ENCODE measurements around the gene ARL2BP. TPM values are rescaled to one million over a fixed set of nuclear protein-coding genes. Genes with fewer than 3 reads are reported as not detected.
"Not testable (repeated sequence)": the region's sequence is repeated elsewhere in the genome, so short reads cannot be mapped to it uniquely, and the experiment has no call there.

Gene ARL2BP
- polyA plus RNA-seq, 3 donors: 35.4 to 84.6 (median 84.0) TPM

DNA sequence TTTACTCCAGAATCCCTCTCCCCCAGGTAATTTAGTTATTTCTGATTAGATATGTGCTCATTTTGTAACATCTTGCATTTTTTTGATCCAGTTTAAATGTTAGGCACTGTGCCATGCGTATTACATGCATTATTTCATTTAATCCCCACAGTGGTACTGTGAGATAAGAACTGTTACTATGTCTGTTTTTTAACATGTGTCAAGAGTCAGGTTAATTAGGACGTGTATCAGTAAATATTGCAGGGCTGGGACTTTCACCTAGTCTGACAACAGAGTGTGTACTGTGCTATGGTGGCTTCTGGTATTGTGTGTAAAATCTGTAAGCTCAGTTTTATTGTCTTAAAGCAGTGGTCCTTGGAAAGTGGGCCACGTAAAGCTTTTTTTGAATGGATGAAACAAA lies 48.3 kb upstream of the ARL2BP start:
- Histone ChIP-seq H4K20me1 (ENCODE audit: insufficient read depth, low read length) (peaks cover 65% of the 10 kb centered on the region), H3K36me3 (replicated peaks in 1 of 2; ENCODE audit: control insufficient read depth in 1 of 2, insufficient read depth in 2 of 2, low read length in 2 of 2) (peaks cover 2 to 8% of the 10 kb centered on the region in 2 donors), H3K9ac (ENCODE audit: insufficient read depth, low read length, poor library complexity, severe bottlenecking) (no peak overlapping the region), H2AFZ (ENCODE audit: insufficient read depth, low read depth, low read length, poor library complexity, severe bottlenecking) (no peak overlapping the region), H3K27ac (ENCODE audit: low read depth in 1 of 2, low read length in 2 of 2) (no peak overlapping the region), H3K4me1 (ENCODE audit: control insufficient read depth in 1 of 2, insufficient read depth in 2 of 2, low read length in 2 of 2) (no peaks in the 10 kb centered on the region), H3K79me2 (ENCODE audit: insufficient read depth, low read length) (peaks cover 76% of the 10 kb centered on the region), H3K4me3 (replicated peaks in 1 of 3; ENCODE audit: low read depth in 2 of 3, low read length in 3 of 3) (no peak overlapping the region), H3K9me3 (replicated peaks in 1 of 2; ENCODE audit: control insufficient read depth in 1 of 2, insufficient read depth in 1 of 2, low read length in 2 of 2) (no peaks in the 10 kb centered on the region), H3K4me2 (replicated peaks; ENCODE audit: extremely low read depth, low read length, poor library complexity, severe bottlenecking) (no peak overlapping the region), H3K27me3 (ENCODE audit: control insufficient read depth in 2 of 2, insufficient read depth in 2 of 2, low read length in 2 of 2) (no peaks in the 10 kb centered on the region)
- peaks cover 0 to 2% (median 1%) of the 10 kb centered on the region in 3 donors for H3K27me3 Mint-ChIP-seq (ENCODE audit: low read depth in 3 of 3)
- 83% methylated on average over 1 of the region's 3 CpGs for WGBS (ENCODE audit: insufficient coverage)
- peaks cover 10 to 22% of the 10 kb centered on the region in 2 donors for H3K36me3 Mint-ChIP-seq
- H3K4me3 Mint-ChIP-seq: no peak overlapping the region
- no peak for DNase-seq
- no peak overlapping the region for H3K27ac Mint-ChIP-seq
- intact Hi-C loops (cut with micrococcal nuclease): no loop called here
- H3K4me1 Mint-ChIP-seq: peaks cover 3% of the 10 kb centered on the region
- peaks cover 0 to 2% (median 0%) of the 10 kb centered on the region in 7 donors for H3K9me3 Mint-ChIP-seq
- TF ChIP-seq, protein P1, sequence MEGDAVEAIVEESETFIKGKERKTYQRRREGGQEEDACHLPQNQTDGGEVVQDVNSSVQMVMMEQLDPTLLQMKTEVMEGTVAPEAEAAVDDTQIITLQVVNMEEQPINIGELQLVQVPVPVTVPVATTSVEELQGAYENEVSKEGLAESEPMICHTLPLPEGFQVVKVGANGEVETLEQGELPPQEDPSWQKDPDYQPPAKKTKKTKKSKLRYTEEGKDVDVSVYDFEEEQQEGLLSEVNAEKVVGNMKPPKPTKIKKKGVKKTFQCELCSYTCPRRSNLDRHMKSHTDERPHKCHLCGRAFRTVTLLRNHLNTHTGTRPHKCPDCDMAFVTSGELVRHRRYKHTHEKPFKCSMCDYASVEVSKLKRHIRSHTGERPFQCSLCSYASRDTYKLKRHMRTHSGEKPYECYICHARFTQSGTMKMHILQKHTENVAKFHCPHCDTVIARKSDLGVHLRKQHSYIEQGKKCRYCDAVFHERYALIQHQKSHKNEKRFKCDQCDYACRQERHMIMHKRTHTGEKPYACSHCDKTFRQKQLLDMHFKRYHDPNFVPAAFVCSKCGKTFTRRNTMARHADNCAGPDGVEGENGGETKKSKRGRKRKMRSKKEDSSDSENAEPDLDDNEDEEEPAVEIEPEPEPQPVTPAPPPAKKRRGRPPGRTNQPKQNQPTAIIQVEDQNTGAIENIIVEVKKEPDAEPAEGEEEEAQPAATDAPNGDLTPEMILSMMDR (IDR thresholded peaks at IDR 0.05): no peak

DNA sequence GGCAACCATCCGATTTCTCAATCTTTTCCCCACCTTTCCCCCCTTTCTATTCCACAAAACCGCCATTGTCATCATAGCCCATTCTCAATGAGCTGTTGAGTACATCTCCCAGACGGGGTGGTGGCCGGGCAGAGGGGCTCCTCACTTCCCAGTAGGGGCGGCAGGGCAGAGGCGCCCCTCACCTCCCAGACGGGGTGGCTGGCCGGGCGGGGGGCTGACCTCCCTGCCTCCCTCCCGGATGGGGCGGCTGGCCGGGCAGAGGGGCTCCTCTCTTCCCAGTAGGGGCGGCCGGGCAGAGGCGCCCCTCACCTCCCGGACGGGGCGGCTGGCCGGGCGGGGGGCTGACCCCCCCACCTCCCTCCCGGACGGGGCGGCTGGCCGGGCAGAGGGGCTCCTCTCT lies 44.7 kb upstream of the ARL2BP start:
- H3K9me3 ChIP-seq (replicated peaks in 1 of 2; ENCODE audit: control insufficient read depth in 1 of 2, insufficient read depth in 1 of 2, low read length in 2 of 2); H3K9me3 Mint-ChIP-seq; H3K4me1 ChIP-seq (ENCODE audit: control insufficient read depth in 1 of 2, insufficient read depth in 2 of 2, low read length in 2 of 2); H3K27ac Mint-ChIP-seq; H3K4me3 Mint-ChIP-seq; H3K27ac ChIP-seq (ENCODE audit: low read depth in 1 of 2, low read length in 2 of 2); H3K27me3 Mint-ChIP-seq (ENCODE audit: low read depth in 3 of 3); H3K4me3 ChIP-seq (replicated peaks in 1 of 3; ENCODE audit: low read depth in 2 of 3, low read length in 3 of 3); H3K4me1 Mint-ChIP-seq; DNase-seq; H3K27me3 ChIP-seq (ENCODE audit: control insufficient read depth in 2 of 2, insufficient read depth in 2 of 2, low read length in 2 of 2); H3K4me2 ChIP-seq (replicated peaks; ENCODE audit: extremely low read depth, low read length, poor library complexity, severe bottlenecking); intact Hi-C loops (cut with micrococcal nuclease); H3K9ac ChIP-seq (ENCODE audit: insufficient read depth, low read length, poor library complexity, severe bottlenecking); H2AFZ ChIP-seq (ENCODE audit: insufficient read depth, low read depth, low read length, poor library complexity, severe bottlenecking): not testable (repeated sequence)
- peaks cover 15 to 29% of the 10 kb centered on the region in 2 donors for H3K36me3 Mint-ChIP-seq
- WGBS (ENCODE audit: insufficient coverage): 98% methylated on average over 6 of the region's 24 CpGs
- Histone ChIP-seq H3K36me3 (replicated peaks in 1 of 2; ENCODE audit: control insufficient read depth in 1 of 2, insufficient read depth in 2 of 2, low read length in 2 of 2) (peaks cover 12 to 26% of the 10 kb centered on the region in 2 donors), H3K79me2 (ENCODE audit: insufficient read depth, low read length) (peaks cover 40% of the 10 kb centered on the region), H4K20me1 (ENCODE audit: insufficient read depth, low read length) (peaks cover 55% of the 10 kb centered on the region)

DNA sequence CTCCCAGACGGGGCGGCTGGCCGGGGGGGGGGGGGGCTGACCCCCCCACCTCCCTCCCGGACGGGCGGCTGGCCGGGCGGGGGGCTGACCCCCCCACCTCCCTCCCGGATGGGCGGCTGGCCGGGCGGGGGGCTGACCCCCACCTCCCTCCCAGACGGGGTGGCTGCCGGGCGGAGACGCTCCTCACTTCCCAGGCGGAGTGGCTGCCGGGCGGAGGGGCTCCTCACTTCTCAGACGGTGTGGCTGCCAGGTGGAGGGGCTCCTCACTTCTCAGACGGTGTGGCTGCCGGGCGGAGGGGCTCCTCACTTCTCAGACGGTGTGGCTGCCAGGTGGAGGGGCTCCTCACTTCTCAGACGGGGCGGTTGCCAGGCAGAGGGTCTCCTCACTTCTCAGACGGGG lies 44.1 kb upstream of the ARL2BP start:
- H3K9me3 ChIP-seq (replicated peaks in 1 of 2; ENCODE audit: control insufficient read depth in 1 of 2, insufficient read depth in 1 of 2, low read length in 2 of 2); DNase-seq; H3K4me2 ChIP-seq (replicated peaks; ENCODE audit: extremely low read depth, low read length, poor library complexity, severe bottlenecking); H3K27me3 ChIP-seq (ENCODE audit: control insufficient read depth in 2 of 2, insufficient read depth in 2 of 2, low read length in 2 of 2); H3K27ac ChIP-seq (ENCODE audit: low read depth in 1 of 2, low read length in 2 of 2); H3K4me1 ChIP-seq (ENCODE audit: control insufficient read depth in 1 of 2, insufficient read depth in 2 of 2, low read length in 2 of 2); H3K4me3 ChIP-seq (replicated peaks in 1 of 3; ENCODE audit: low read depth in 2 of 3, low read length in 3 of 3); H3K27ac Mint-ChIP-seq; H3K4me3 Mint-ChIP-seq; H3K4me1 Mint-ChIP-seq; H2AFZ ChIP-seq (ENCODE audit: insufficient read depth, low read depth, low read length, poor library complexity, severe bottlenecking); H3K9me3 Mint-ChIP-seq; H3K9ac ChIP-seq (ENCODE audit: insufficient read depth, low read length, poor library complexity, severe bottlenecking); intact Hi-C loops (cut with micrococcal nuclease); H3K27me3 Mint-ChIP-seq (ENCODE audit: low read depth in 3 of 3): not testable (repeated sequence)
- peaks cover 21 to 32% of the 10 kb centered on the region in 2 donors for H3K36me3 Mint-ChIP-seq
- peaks cover 36% of the 10 kb centered on the region for H3K79me2 ChIP-seq (ENCODE audit: insufficient read depth, low read length)
- H4K20me1 ChIP-seq (ENCODE audit: insufficient read depth, low read length): peaks cover 51% of the 10 kb centered on the region
- 94% methylated on average over 3 of the region's 27 CpGs for WGBS (ENCODE audit: insufficient coverage)
- peaks cover 18 to 32% of the 10 kb centered on the region in 2 donors for H3K36me3 ChIP-seq (replicated peaks in 1 of 2; ENCODE audit: control insufficient read depth in 1 of 2, insufficient read depth in 2 of 2, low read length in 2 of 2)

All from CD14-positive monocyte (primary cell).